GM21526 (cell line): ENCODE results near the gene RAD51B.

ENCODE experiments used
- ATAC-seq: cut with Tn5 transposase; IDR thresholded peaks from one replicate; pipeline ENCODE4 v1.9.1; 2021; ENCODE audit warnings: moderate library complexity; ENCODE audit not compliant: unreplicated experiment, low FRiP score

The RAD51B gene

GRCh38 chr14:68239988-68240771 is 420.6 kb downstream of the RAD51B start:
- ATAC-seq, result no peak

GRCh38 chr14:68241862-68242487 is 422.4 kb downstream of the RAD51B start:
- no peak for ATAC-seq

GRCh38 chr14:68243450-68244010 is 424.0 kb downstream of the RAD51B start:
- ATAC-seq, result no peak

GRCh38 chr14:68244262-68244980 is 424.8 kb downstream of the RAD51B start:
- no peak for ATAC-seq

- ATAC-seq, result no peak
These were observed 425.8 kb downstream of the RAD51B start for GRCh38 chr14:68245146-68246073.

- ATAC-seq, result no peak
These were observed 426.7 kb downstream of the RAD51B start for GRCh38 chr14:68246074-68246785.

GRCh38 chr14:68246786-68247105 is 427.2 kb downstream of the RAD51B start:
- no peak for ATAC-seq

GRCh38 chr14:68247274-68247673 is 427.7 kb downstream of the RAD51B start:
- no peak for ATAC-seq

- no peak for ATAC-seq
These were observed 428.2 kb downstream of the RAD51B start for GRCh38 chr14:68247676-68248268.

GRCh38 chr14:68248481-68249255 is 429.1 kb downstream of the RAD51B start:
- no peak for ATAC-seq

- ATAC-seq, result no peak
These were observed 430.3 kb downstream of the RAD51B start for GRCh38 chr14:68249661-68250451.

GRCh38 chr14:68250927-68251768 is 431.6 kb downstream of the RAD51B start:
- no peak for ATAC-seq

- no peak for ATAC-seq
These were observed 432.2 kb downstream of the RAD51B start for GRCh38 chr14:68251769-68252100.

GRCh38 chr14:68253160-68253780 is 433.7 kb downstream of the RAD51B start:
- no peak for ATAC-seq

- no peak for ATAC-seq
These were observed 434.4 kb downstream of the RAD51B start for GRCh38 chr14:68253878-68254528.
